ENCODE results near the gene DPH5. TPM values are rescaled to one million over a fixed set of nuclear protein-coding genes. Genes with fewer than 3 reads are reported as not detected.
A peak's percentile ranks its signal among the peaks of the same experiment; 100 is the strongest.

Gene DPH5
- total RNA-seq, 1 donor = 39.9 TPM

DNA sequence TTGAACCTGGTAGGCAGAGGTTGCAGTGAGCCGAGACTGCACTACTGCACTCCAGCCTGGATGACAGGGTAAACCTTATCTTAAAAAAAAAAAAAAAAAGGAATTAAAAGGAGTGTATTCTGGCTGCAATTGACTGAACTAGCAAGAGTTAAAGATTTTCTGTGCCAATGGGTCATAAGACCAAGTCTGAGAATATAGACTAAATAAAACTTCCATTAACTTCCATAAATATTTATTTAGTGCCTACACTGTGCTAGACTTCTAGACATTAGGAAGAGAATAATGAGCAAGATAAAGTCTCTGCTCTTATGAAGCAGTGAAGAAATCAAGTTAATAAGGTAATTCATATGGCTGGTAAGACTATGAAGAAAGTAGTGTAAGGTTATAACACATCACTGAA lies 27.2 kb downstream of the DPH5 start:
- TF ChIP-seq, protein P1, sequence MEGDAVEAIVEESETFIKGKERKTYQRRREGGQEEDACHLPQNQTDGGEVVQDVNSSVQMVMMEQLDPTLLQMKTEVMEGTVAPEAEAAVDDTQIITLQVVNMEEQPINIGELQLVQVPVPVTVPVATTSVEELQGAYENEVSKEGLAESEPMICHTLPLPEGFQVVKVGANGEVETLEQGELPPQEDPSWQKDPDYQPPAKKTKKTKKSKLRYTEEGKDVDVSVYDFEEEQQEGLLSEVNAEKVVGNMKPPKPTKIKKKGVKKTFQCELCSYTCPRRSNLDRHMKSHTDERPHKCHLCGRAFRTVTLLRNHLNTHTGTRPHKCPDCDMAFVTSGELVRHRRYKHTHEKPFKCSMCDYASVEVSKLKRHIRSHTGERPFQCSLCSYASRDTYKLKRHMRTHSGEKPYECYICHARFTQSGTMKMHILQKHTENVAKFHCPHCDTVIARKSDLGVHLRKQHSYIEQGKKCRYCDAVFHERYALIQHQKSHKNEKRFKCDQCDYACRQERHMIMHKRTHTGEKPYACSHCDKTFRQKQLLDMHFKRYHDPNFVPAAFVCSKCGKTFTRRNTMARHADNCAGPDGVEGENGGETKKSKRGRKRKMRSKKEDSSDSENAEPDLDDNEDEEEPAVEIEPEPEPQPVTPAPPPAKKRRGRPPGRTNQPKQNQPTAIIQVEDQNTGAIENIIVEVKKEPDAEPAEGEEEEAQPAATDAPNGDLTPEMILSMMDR (IDR thresholded peaks at IDR 0.05; ENCODE audit: insufficient read depth, low read length) = no peak
- H3K4me3 ChIP-seq (ENCODE audit: low read depth, low read length) = no peak overlapping the region
- DNase-seq (ENCODE audit: low read depth) = no peak

DNA sequence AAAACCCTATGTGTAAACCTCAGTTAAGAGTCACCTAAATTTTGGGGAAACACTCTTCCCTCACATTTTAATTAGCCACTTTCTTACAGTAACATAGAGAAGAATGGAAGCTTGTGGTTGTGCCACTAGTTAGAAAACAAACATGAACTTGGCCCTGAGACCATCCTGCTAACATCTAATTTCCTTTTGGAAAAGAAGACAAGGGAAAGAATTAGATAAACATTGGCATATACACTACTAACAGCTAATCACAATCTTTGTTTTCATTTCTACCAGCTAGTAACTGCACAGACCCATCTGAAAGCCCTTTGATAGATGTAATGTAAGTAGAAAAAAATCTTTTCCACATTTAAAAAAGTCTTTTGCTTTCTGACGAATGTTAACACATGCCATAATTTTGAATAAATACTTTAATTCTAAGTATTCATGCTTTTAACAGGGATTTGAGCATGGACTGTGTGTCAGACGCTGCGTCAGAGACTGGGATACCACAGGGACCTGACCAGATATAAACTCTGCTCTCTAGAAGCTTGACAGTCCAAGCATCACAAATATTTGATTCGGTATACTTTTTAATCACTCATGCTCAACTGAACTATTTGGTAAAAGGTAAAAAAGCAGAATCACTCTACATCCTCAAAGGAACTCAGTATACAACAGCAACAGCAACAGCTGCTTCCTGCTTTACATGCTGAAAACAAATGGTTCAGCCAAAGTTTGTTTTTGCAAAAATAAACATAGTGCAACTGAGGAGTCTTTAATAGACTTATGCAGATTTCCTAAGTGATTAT lies 30.2 kb downstream of the DPH5 start:
- no peak overlapping the region for H3K4me3 ChIP-seq (ENCODE audit: low read depth, low read length)
- TF ChIP-seq, protein P1 (IDR thresholded peaks at IDR 0.05; ENCODE audit: insufficient read depth, low read length) = no peak
- DNase-seq (ENCODE audit: low read depth) = no peak

DNA sequence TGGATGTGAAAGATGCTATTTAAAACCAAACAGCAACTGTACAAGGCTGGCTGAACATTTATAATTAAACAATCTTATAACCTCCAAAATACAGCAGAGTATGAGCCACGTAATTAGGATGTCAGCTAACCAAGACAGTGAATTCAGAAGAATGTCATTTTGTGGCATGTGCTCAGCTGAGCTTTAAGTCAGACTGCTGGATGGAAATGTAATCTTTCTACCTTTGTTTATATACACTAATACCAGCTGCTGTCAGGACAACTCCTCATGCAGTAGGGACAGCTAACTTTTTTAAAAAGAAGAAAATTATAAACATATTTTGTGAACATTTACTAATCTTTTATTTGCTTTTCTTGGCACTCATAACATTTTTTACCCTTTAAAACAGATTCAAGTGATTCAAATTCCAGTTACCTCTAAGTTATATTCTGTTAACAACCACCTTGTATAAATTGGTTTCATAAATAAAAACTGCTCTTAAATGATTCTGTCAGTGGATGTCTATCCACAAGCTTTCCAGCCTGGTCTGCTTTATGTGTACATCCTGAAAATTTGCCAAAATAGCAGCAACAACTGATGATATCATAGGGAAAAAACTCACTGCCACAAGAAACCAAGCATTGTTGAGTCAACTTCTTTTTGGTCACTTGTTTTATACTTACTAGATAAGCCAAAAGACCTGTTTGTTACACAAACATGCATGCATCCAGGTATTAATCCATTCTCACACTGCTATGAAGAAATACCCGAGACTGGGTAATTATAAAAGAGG lies 36.1 kb downstream of the DPH5 start:
- H3K4me3 ChIP-seq (ENCODE audit: low read depth, low read length) = no peak overlapping the region
- DNase-seq (ENCODE audit: low read depth) = peak; percentile 80
- TF ChIP-seq, protein P1 (IDR thresholded peaks at IDR 0.05; ENCODE audit: insufficient read depth, low read length) = no peak

DNA sequence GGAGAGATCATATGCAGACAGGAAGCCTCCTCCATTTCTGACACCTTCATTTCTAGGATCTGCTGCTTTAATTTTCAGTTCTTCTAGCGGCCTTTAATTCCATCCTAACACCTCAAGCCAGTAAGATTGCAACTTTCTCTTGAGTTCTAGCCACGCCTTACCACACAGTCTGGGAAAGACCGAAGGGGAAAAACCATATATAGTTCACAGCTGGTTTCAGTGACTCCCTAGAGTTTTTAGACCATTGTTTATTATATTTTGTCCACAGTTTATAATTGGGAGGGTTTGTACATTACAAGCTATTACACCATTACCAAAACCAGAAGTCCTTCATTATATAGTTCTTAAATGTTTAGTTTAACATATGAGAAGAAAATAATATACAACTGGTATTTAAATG lies 37.5 kb downstream of the DPH5 start:
- DNase-seq (ENCODE audit: low read depth) = no peak

DNA sequence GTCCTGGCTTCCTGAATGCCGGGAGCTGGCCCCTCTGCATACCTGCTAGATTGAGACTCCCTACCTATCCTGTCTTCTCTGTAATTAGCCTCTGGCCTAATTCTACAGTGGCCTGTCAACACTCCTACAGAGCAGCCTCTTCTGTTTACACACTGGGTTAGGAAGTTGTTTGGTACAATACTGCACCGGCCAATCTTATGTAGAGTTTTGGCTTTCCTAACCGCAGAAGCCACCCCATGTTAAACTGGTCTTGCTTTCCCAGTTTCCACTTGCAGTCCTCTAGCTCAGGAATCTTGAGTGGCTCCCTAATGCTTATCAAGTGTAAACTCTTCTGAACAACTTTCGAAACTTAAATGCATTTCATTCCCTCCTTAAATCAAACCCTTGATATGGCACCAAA lies 42.8 kb downstream of the DPH5 start:
- no peak for DNase-seq (ENCODE audit: low read depth)
- TF ChIP-seq, protein P1 (IDR thresholded peaks at IDR 0.05; ENCODE audit: insufficient read depth, low read length) = no peak
- H3K4me3 ChIP-seq (ENCODE audit: low read depth, low read length) = no peak overlapping the region

More for the DNA sequence above, 37.5 kb downstream of the DPH5 start:
- TF ChIP-seq, protein P1 (IDR thresholded peaks at IDR 0.05; ENCODE audit: insufficient read depth, low read length) = no peak
- no peak overlapping the region for H3K4me3 ChIP-seq (ENCODE audit: low read depth, low read length)

DNA sequence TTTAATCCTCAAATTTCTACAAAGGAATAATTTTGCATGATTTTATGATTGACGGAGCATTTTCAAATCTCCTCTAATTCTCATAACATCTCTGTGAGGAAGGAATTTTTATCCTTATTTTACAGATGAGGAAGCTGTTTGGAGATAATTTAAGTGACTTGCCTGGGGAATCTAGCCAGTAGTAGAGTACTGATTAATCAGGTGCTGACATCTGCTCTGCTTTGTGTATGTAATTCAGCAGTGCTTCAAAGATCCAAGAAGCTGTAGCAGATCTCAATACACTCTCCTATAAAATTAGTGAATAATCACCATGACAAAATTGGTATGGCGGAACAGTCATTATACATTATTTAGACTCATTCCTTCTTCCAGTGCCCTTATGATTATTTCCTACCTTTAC lies 46.0 kb downstream of the DPH5 start:
- DNase-seq (ENCODE audit: low read depth) = no peak
- H3K4me3 ChIP-seq (ENCODE audit: low read depth, low read length) = no peak overlapping the region
- TF ChIP-seq, protein P1 (IDR thresholded peaks at IDR 0.05; ENCODE audit: insufficient read depth, low read length) = no peak
